ENCODE results near the gene SMIM41. TPM values are rescaled to one million over a fixed set of nuclear protein-coding genes. Genes with fewer than 3 reads are reported as not detected.
A peak's percentile ranks its signal among the peaks of the same experiment; 100 is the strongest.

SMIM41 gene
- total and polyA plus RNA-seq, 2 donors from 2014 or later: 0.31 TPM; not detected in 1

GRCh38 chr12:52121824-52122539 lies 42.5 kb downstream of the SMIM41 start:
- TF ChIP-seq, protein P1, sequence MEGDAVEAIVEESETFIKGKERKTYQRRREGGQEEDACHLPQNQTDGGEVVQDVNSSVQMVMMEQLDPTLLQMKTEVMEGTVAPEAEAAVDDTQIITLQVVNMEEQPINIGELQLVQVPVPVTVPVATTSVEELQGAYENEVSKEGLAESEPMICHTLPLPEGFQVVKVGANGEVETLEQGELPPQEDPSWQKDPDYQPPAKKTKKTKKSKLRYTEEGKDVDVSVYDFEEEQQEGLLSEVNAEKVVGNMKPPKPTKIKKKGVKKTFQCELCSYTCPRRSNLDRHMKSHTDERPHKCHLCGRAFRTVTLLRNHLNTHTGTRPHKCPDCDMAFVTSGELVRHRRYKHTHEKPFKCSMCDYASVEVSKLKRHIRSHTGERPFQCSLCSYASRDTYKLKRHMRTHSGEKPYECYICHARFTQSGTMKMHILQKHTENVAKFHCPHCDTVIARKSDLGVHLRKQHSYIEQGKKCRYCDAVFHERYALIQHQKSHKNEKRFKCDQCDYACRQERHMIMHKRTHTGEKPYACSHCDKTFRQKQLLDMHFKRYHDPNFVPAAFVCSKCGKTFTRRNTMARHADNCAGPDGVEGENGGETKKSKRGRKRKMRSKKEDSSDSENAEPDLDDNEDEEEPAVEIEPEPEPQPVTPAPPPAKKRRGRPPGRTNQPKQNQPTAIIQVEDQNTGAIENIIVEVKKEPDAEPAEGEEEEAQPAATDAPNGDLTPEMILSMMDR (IDR thresholded peaks at IDR 0.05; ENCODE audit: borderline replicate concordance, extremely low read depth, insufficient read depth): peak; percentile 67
- no peaks in the 10 kb centered on the region for H3K9me3 ChIP-seq (ENCODE audit: control insufficient read depth in 2 of 3, insufficient read depth in 1 of 3, low read length in 3 of 3)
- DNase-seq: peak; percentile 78 to 91 (median 88)
- H3K36me3 ChIP-seq (ENCODE audit: control insufficient read depth in 2 of 3, insufficient read depth in 3 of 3, low read length in 3 of 3): no peaks in the 10 kb centered on the region
- H3K4me3 ChIP-seq (ENCODE audit: low read length in 3 of 3): no peak overlapping the region
- H3K4me1 ChIP-seq (ENCODE audit: control insufficient read depth in 2 of 3, insufficient read depth in 2 of 3, low read depth in 1 of 3, low read length in 3 of 3): peaks cover 4 to 34% (median 10%) of the 10 kb centered on the region in 3 donors
- intact Hi-C loops (cut with DNase I): no loop called here
- no peak overlapping the region for H3K9ac ChIP-seq (ENCODE audit: low read length in 3 of 3)
- no peaks in the 10 kb centered on the region for H3K27me3 ChIP-seq (ENCODE audit: control insufficient read depth, insufficient read depth, low read length)
- no peak for FAIRE-seq
- H3K27ac ChIP-seq (ENCODE audit: low read depth in 2 of 2, low read length in 2 of 2): peak overlapping the region; percentile 43 to 47

GRCh38 chr12:52122540-52122871 lies 43.0 kb downstream of the SMIM41 start:
- H3K9ac ChIP-seq (ENCODE audit: low read length in 3 of 3): no peak overlapping the region
- no peak for FAIRE-seq
- intact Hi-C loops (cut with DNase I): no loop called here
- H3K36me3 ChIP-seq (ENCODE audit: control insufficient read depth in 2 of 3, insufficient read depth in 3 of 3, low read length in 3 of 3): no peaks in the 10 kb centered on the region
- H3K9me3 ChIP-seq (ENCODE audit: control insufficient read depth in 2 of 3, insufficient read depth in 1 of 3, low read length in 3 of 3): no peaks in the 10 kb centered on the region
- no peak overlapping the region for H3K4me3 ChIP-seq (ENCODE audit: low read length in 3 of 3)
- H3K4me1 ChIP-seq (ENCODE audit: control insufficient read depth in 2 of 3, insufficient read depth in 2 of 3, low read depth in 1 of 3, low read length in 3 of 3): peaks cover 4 to 39% (median 10%) of the 10 kb centered on the region in 3 donors
- H3K27ac ChIP-seq (ENCODE audit: low read depth in 2 of 2, low read length in 2 of 2): peak overlapping the region in 1 of 2 donors; percentile 36
- TF ChIP-seq, protein P1 (IDR thresholded peaks at IDR 0.05; ENCODE audit: borderline replicate concordance, extremely low read depth, insufficient read depth): no peak
- DNase-seq: no peak
- H3K27me3 ChIP-seq (ENCODE audit: control insufficient read depth, insufficient read depth, low read length): no peaks in the 10 kb centered on the region

DNA sequence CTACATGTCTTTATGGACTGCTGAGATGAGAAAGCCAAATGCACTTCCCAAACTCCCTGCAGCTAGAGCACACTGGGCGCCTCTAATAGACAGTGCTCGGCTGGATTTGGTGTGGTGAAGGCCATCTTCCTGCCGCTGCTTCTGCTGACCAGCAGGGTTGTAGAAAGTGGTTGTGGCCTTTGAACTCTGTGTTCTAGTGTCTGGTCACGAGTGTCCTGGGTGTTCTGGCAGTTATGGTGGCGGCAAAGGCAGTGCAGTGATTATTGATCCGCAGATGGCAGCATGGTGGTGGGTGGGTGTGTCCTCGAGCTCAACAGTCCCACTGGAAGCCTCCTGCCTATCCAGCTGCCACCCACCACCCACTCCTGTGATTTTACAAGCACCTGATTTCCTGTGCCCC lies 43.4 kb downstream of the SMIM41 start:
- Histone ChIP-seq H3K27ac (ENCODE audit: low read depth in 2 of 2, low read length in 2 of 2) (no peak overlapping the region), H3K4me3 (ENCODE audit: low read length in 3 of 3) (no peak overlapping the region), H3K36me3 (ENCODE audit: control insufficient read depth in 2 of 3, insufficient read depth in 3 of 3, low read length in 3 of 3) (no peaks in the 10 kb centered on the region), H3K4me1 (ENCODE audit: control insufficient read depth in 2 of 3, insufficient read depth in 2 of 3, low read depth in 1 of 3, low read length in 3 of 3) (peaks cover 4 to 39% (median 10%) of the 10 kb centered on the region in 3 donors), H3K27me3 (ENCODE audit: control insufficient read depth, insufficient read depth, low read length) (no peaks in the 10 kb centered on the region), H3K9ac (ENCODE audit: low read length in 3 of 3) (no peak overlapping the region), H3K9me3 (ENCODE audit: control insufficient read depth in 2 of 3, insufficient read depth in 1 of 3, low read length in 3 of 3) (no peaks in the 10 kb centered on the region)
- no peak for FAIRE-seq
- intact Hi-C loops (cut with DNase I): no loop called here
- no peak for DNase-seq
- TF ChIP-seq, protein P1 (IDR thresholded peaks at IDR 0.05; ENCODE audit: borderline replicate concordance, extremely low read depth, insufficient read depth): no peak
